T-helper 1 cell treated with Interleukin-12 subunit alpha and Interleukin-12 subunit beta and Interleukin-4 antibody, amounts not matched to agents 30 μg/mL and 1 μg/mL, for 36 hours (primary cell): Measurements from ENCODE around the gene QKI.

Experiments
- H3K27ac Mint-ChIP-seq: one replicate; pipeline ENCODE4 v1.8.0; 2021; ENCODE audit warnings: mild to moderate bottlenecking, mixed read lengths
- H3K27me3 Mint-ChIP-seq: one replicate; pipeline ENCODE4 v1.8.0; 2021; ENCODE audit warnings: low read depth, mixed read lengths
- H3K36me3 Mint-ChIP-seq: one replicate; pipeline ENCODE4 v1.8.0; 2021; ENCODE audit warnings: low read depth, mixed read lengths
- H3K4me1 Mint-ChIP-seq: one replicate; pipeline ENCODE4 v1.8.0; 2021; ENCODE audit warnings: low read depth, mixed read lengths
- H3K4me3 Mint-ChIP-seq: one replicate; pipeline ENCODE4 v1.8.0; 2021; ENCODE audit warnings: mild to moderate bottlenecking, moderate library complexity, mixed read lengths
- H3K9me3 Mint-ChIP-seq: one replicate; pipeline ENCODE4 v1.8.0; 2021; ENCODE audit warnings: mixed read lengths

QKI gene

GRCh38 chr6:163603395-163603794 is 188.9 kb downstream of the QKI start:
- Mint-ChIP-seq H3K27me3 (no peaks in the 10 kb centered on the region), H3K36me3 (no peaks in the 10 kb centered on the region), H3K9me3 (no peaks in the 10 kb centered on the region), H3K4me1 (no peaks in the 10 kb centered on the region), H3K4me3 (no peak overlapping the region), H3K27ac (no peak overlapping the region)

GRCh38 chr6:163605385-163606097 is 191.0 kb downstream of the QKI start:
- Mint-ChIP-seq H3K9me3 (no peaks in the 10 kb centered on the region), H3K36me3 (no peaks in the 10 kb centered on the region), H3K27ac (no peak overlapping the region), H3K4me3 (no peak overlapping the region), H3K4me1 (no peaks in the 10 kb centered on the region), H3K27me3 (no peaks in the 10 kb centered on the region)

GRCh38 chr6:163607792-163608191 is 193.3 kb downstream of the QKI start:
- H3K9me3 Mint-ChIP-seq, result no peaks in the 10 kb centered on the region
- no peak overlapping the region for H3K27ac Mint-ChIP-seq
- H3K4me3 Mint-ChIP-seq, result no peak overlapping the region
- H3K27me3 Mint-ChIP-seq, result no peaks in the 10 kb centered on the region
- no peaks in the 10 kb centered on the region for H3K36me3 Mint-ChIP-seq
- no peaks in the 10 kb centered on the region for H3K4me1 Mint-ChIP-seq

GRCh38 chr6:163608204-163608644 is 193.7 kb downstream of the QKI start:
- H3K4me1 Mint-ChIP-seq, result no peaks in the 10 kb centered on the region
- no peaks in the 10 kb centered on the region for H3K9me3 Mint-ChIP-seq
- H3K27me3 Mint-ChIP-seq, result no peaks in the 10 kb centered on the region
- H3K4me3 Mint-ChIP-seq, result no peak overlapping the region
- no peak overlapping the region for H3K27ac Mint-ChIP-seq
- H3K36me3 Mint-ChIP-seq, result no peaks in the 10 kb centered on the region

GRCh38 chr6:163612200-163612599 is 197.7 kb downstream of the QKI start:
- no peaks in the 10 kb centered on the region for H3K27me3 Mint-ChIP-seq
- no peaks in the 10 kb centered on the region for H3K4me1 Mint-ChIP-seq
- H3K4me3 Mint-ChIP-seq, result no peak overlapping the region
- H3K9me3 Mint-ChIP-seq, result no peaks in the 10 kb centered on the region
- no peak overlapping the region for H3K27ac Mint-ChIP-seq
- H3K36me3 Mint-ChIP-seq, result no peaks in the 10 kb centered on the region

- H3K4me1 Mint-ChIP-seq, result no peaks in the 10 kb centered on the region
- H3K9me3 Mint-ChIP-seq, result no peaks in the 10 kb centered on the region
- no peak overlapping the region for H3K4me3 Mint-ChIP-seq
- H3K27ac Mint-ChIP-seq, result no peak overlapping the region
- no peaks in the 10 kb centered on the region for H3K36me3 Mint-ChIP-seq
- H3K27me3 Mint-ChIP-seq, result no peaks in the 10 kb centered on the region
Observed at GRCh38 chr6:163613025-163613424, 198.5 kb downstream of the QKI start.

GRCh38 chr6:163613668-163614067 is 199.2 kb downstream of the QKI start:
- Mint-ChIP-seq H3K9me3 (no peaks in the 10 kb centered on the region), H3K27me3 (no peaks in the 10 kb centered on the region), H3K36me3 (no peaks in the 10 kb centered on the region), H3K27ac (no peak overlapping the region), H3K4me1 (no peaks in the 10 kb centered on the region), H3K4me3 (no peak overlapping the region)

GRCh38 chr6:163616452-163616851 is 201.9 kb downstream of the QKI start:
- no peaks in the 10 kb centered on the region for H3K27me3 Mint-ChIP-seq

GRCh38 chr6:163617549-163617948 is 203.0 kb downstream of the QKI start:
- H3K27me3 Mint-ChIP-seq, result no peaks in the 10 kb centered on the region
- peaks cover 4% of the 10 kb centered on the region for H3K9me3 Mint-ChIP-seq
- no peaks in the 10 kb centered on the region for H3K36me3 Mint-ChIP-seq
- no peak overlapping the region for H3K27ac Mint-ChIP-seq
- H3K4me1 Mint-ChIP-seq, result peaks cover 2% of the 10 kb centered on the region
- H3K4me3 Mint-ChIP-seq, result no peak overlapping the region

More at GRCh38 chr6:163616452-163616851, 201.9 kb downstream of the QKI start:
- no peak overlapping the region for H3K4me3 Mint-ChIP-seq
- H3K4me1 Mint-ChIP-seq, result peaks cover 2% of the 10 kb centered on the region
- no peak overlapping the region for H3K27ac Mint-ChIP-seq
- peaks cover under 1% of the 10 kb centered on the region for H3K9me3 Mint-ChIP-seq
- no peaks in the 10 kb centered on the region for H3K36me3 Mint-ChIP-seq

GRCh38 chr6:163620101-163620500 is 205.6 kb downstream of the QKI start:
- H3K27ac Mint-ChIP-seq, result no peak overlapping the region
- H3K36me3 Mint-ChIP-seq, result no peaks in the 10 kb centered on the region
- peaks cover 2% of the 10 kb centered on the region for H3K4me1 Mint-ChIP-seq
- no peaks in the 10 kb centered on the region for H3K27me3 Mint-ChIP-seq
- H3K9me3 Mint-ChIP-seq, result peaks cover 4% of the 10 kb centered on the region
- H3K4me3 Mint-ChIP-seq, result no peak overlapping the region

GRCh38 chr6:163620670-163621330 is 206.3 kb downstream of the QKI start:
- H3K4me3 Mint-ChIP-seq, result no peak overlapping the region
- H3K27me3 Mint-ChIP-seq, result no peaks in the 10 kb centered on the region
- H3K27ac Mint-ChIP-seq, result no peak overlapping the region
- H3K36me3 Mint-ChIP-seq, result no peaks in the 10 kb centered on the region
- H3K4me1 Mint-ChIP-seq, result peaks cover 2% of the 10 kb centered on the region
- peaks cover 4% of the 10 kb centered on the region for H3K9me3 Mint-ChIP-seq

GRCh38 chr6:163625265-163625664 is 210.7 kb downstream of the QKI start:
- Mint-ChIP-seq H3K4me1 (peaks cover 2% of the 10 kb centered on the region), H3K36me3 (no peaks in the 10 kb centered on the region), H3K27me3 (no peaks in the 10 kb centered on the region), H3K27ac (no peak overlapping the region), H3K9me3 (peaks cover 4% of the 10 kb centered on the region), H3K4me3 (no peak overlapping the region)

- peaks cover 4% of the 10 kb centered on the region for H3K9me3 Mint-ChIP-seq
- H3K4me3 Mint-ChIP-seq, result no peak overlapping the region
- H3K4me1 Mint-ChIP-seq, result no peaks in the 10 kb centered on the region
- no peaks in the 10 kb centered on the region for H3K27me3 Mint-ChIP-seq
- no peaks in the 10 kb centered on the region for H3K36me3 Mint-ChIP-seq
- H3K27ac Mint-ChIP-seq, result no peak overlapping the region
Observed at GRCh38 chr6:163626073-163626867, 211.8 kb downstream of the QKI start.

GRCh38 chr6:163627274-163628062 is 212.9 kb downstream of the QKI start:
- no peaks in the 10 kb centered on the region for H3K27me3 Mint-ChIP-seq
- no peak overlapping the region for H3K27ac Mint-ChIP-seq
- no peaks in the 10 kb centered on the region for H3K36me3 Mint-ChIP-seq
- H3K9me3 Mint-ChIP-seq, result no peaks in the 10 kb centered on the region
- no peak overlapping the region for H3K4me3 Mint-ChIP-seq
- H3K4me1 Mint-ChIP-seq, result no peaks in the 10 kb centered on the region
